Stimulated activated memory B cell treated with anti-CD40 and anti-IgM and Interleukin-4, amounts not matched to agents 10 μg/mL and 1 μg/mL and 100 μg/mL, for 72 hours (primary cell): ENCODE measurements around the gene TRIM60.
"Not testable (repeated sequence)": the region's sequence is repeated elsewhere in the genome, so short reads cannot be mapped to it uniquely, and the experiment has no call there.

Experiments
- ATAC-seq: fragments of 150-1000 bp; cut with Tn5 transposase; 2 replicates; pipeline ENCODE4 v1.10.0; 2021
- H3K27ac Mint-ChIP-seq: one replicate; pipeline ENCODE4 v1.8.0; 2022; ENCODE audit warnings: mild to moderate bottlenecking, mixed read lengths
- H3K27me3 Mint-ChIP-seq: one replicate; pipeline ENCODE4 v1.8.0; 2022; ENCODE audit warnings: mixed read lengths
- H3K36me3 Mint-ChIP-seq: one replicate; pipeline ENCODE4 v1.8.0; 2022; ENCODE audit warnings: mixed read lengths
- H3K4me1 Mint-ChIP-seq: one replicate; pipeline ENCODE4 v1.8.0; 2022; ENCODE audit warnings: mixed read lengths
- H3K4me3 Mint-ChIP-seq: one replicate; pipeline ENCODE4 v1.8.0; 2022; ENCODE audit warnings: mild to moderate bottlenecking, moderate library complexity, mixed read lengths
- H3K9me3 Mint-ChIP-seq: one replicate; pipeline ENCODE4 v1.8.0; 2022; ENCODE audit warnings: mixed read lengths

TRIM60 gene

DNA sequence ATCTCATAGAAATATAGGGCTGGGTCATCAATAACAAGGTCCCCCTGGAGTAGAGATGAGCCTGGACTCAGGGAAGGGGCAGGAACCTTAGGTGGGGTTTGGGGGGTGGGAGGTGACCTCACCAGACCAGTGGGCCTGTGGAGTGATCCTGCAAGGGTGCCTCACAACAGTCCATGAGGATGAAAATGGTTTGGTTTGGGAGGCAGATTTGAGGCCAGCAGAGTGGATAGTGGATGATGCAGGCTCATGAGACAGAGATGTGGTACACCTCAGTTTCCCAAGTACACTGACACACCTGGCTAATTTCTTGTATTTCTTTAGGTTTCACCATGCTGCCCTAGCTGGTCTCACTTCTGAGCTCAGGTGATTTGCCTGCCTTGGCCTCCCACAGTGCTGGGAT, 18.1 kb upstream of the TRIM60 start:
- Mint-ChIP-seq H3K27ac (no peak overlapping the region), H3K9me3 (no peaks in the 10 kb centered on the region), H3K27me3 (peaks cover 22% of the 10 kb centered on the region), H3K36me3 (no peaks in the 10 kb centered on the region), H3K4me1 (no peaks in the 10 kb centered on the region), H3K4me3 (no peak overlapping the region)
- ATAC-seq = no peak

DNA sequence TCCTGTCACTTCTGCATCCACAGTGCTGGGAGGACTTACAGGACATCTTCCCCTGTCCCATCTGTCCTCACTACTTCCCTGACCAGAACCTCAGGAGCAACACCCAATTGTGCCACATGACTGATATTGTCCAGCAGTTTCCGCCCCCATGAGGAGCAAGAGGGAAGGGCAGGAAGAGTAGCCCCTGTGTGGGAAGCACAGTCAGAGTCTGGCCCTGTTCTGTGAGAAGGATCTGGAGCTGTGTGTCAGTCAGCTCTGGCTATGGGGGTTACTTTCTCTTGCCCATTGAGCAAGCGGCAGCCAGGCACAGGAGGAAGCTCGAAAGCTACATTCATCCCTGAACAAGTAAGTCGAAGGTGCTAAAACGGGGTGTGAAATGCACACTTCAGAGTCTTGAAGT, 14.8 kb upstream of the TRIM60 start:
- no peak overlapping the region for H3K27ac Mint-ChIP-seq
- no peaks in the 10 kb centered on the region for H3K27me3 Mint-ChIP-seq
- ATAC-seq = peak; percentile 47
- H3K36me3 Mint-ChIP-seq = no peaks in the 10 kb centered on the region
- H3K9me3 Mint-ChIP-seq = no peaks in the 10 kb centered on the region
- no peak overlapping the region for H3K4me3 Mint-ChIP-seq
- H3K4me1 Mint-ChIP-seq = no peaks in the 10 kb centered on the region

DNA sequence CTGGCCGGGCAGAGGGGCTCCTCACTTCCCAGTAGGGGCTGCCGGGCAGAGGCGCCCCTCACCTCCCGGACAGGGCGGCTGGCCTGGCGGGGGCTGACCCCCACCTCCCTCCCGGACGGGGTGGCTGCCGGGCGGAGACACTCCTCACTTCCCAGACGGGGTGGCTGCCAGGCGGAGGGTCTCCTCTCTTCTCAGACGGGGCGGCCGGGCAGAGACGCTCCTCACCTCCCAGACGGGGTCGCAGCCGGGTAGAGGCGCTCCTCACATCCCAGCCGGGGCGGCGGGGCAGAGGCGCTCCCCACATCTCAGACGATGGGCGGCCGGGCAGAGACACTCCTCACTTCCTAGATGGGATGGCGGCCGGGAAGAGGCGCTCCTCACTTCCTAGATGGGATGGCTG, 11.8 kb upstream of the TRIM60 start:
- not testable (repeated sequence) for H3K36me3 Mint-ChIP-seq, H3K27me3 Mint-ChIP-seq, H3K4me3 Mint-ChIP-seq, H3K4me1 Mint-ChIP-seq, ATAC-seq, H3K27ac Mint-ChIP-seq, H3K9me3 Mint-ChIP-seq

DNA sequence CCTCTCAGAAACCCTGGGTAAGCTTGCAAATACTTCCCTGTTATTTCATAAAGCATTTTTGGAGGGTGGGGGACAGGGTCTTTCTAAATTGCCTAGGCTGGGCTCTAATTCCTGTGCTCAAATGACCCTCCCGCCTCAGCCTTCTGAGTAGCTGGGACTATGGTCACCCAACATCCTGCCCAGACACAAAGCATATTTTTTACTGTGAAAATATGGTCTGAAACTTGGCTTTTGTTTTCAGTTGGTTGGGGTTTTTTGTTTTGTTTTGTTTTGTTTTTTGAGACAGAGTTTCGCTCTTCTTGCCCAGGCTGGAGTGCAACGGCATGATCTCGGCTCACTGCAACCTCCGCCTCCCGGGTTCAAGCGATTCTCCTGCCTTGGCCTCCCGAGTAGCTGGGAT, 6.0 kb upstream of the TRIM60 start:
- H3K27me3 Mint-ChIP-seq = peaks cover 14% of the 10 kb centered on the region
- H3K4me3 Mint-ChIP-seq, H3K9me3 Mint-ChIP-seq, H3K4me1 Mint-ChIP-seq, H3K36me3 Mint-ChIP-seq, ATAC-seq, H3K27ac Mint-ChIP-seq: not testable (repeated sequence)

DNA sequence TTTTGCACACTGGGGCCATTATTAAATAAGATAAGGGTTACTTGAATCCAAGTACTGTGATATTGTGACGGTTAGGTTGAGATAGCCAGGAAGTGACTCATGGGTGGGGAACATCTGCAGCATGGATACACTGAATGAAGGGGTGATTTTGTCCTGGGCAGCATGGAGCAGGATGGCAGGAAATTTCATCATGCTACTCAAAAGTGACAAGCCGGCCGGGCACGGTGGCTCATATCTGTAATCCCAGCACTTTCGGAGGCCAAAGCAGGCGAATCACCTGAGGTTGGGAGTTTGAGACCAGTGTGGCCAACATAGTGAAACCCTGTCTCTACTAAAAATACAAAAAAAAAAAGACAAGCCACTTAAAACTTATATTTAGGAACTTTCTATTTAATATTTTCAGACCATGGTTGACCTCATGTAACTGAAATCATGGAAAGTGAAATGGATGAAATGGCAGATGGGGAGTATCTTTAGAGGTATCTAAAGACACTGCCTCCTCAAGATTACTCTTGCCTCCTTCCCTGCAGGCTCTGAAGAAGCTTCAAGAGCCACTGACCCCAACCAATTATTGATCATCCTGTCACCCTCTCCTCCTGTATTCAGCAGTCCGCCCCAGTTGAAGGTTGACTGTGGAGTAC, 3.9 kb upstream of the TRIM60 start:
- Mint-ChIP-seq H3K9me3 (no peaks in the 10 kb centered on the region), H3K4me1 (no peaks in the 10 kb centered on the region), H3K4me3 (no peak overlapping the region), H3K27ac (no peak overlapping the region), H3K36me3 (no peaks in the 10 kb centered on the region), H3K27me3 (peaks cover 14% of the 10 kb centered on the region)
- no peak for ATAC-seq

DNA sequence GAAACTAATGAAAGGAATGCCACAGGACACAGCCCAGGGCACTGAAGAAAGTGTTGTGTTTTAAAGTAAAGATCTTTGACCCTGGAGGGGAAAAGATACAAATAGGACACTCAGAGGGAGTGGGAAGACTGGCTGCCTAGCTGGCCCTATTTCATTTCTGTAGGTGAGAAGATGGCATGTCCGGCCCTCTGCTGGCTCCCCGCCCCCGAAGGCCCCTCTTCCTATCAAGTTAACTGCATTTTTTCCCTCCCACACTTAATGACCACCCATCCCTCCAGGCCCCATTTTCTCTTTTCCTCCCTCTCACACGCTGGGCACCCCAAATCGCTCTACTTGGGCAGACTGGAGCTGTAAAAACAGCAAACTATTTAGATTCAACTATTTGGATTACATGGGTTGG, 16.4 kb downstream of the TRIM60 start:
- Mint-ChIP-seq H3K27ac (no peak overlapping the region), H3K9me3 (no peaks in the 10 kb centered on the region), H3K4me3 (no peak overlapping the region), H3K4me1 (no peaks in the 10 kb centered on the region), H3K27me3 (peaks cover 9% of the 10 kb centered on the region), H3K36me3 (no peaks in the 10 kb centered on the region)
- ATAC-seq = no peak

DNA sequence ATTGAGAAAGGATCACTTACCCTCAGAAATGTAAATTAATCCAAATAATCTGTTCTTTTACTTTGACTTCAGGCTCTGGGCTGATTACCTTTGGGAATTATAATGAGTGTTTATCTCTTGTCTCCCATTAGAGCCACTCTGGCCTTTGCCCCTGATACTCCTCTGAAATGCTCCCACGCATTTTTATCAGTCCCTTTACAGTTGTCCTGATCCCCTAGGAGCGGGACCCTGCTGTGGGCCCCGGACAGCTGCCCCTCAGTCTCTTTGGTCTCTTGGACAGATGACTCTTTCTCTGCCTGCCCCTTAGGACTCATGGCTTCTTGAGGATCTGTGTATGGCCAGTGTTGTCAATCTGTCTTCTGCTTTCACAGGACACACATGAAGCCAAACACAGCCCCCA, 20.8 kb downstream of the TRIM60 start:
- ATAC-seq = no peak

DNA sequence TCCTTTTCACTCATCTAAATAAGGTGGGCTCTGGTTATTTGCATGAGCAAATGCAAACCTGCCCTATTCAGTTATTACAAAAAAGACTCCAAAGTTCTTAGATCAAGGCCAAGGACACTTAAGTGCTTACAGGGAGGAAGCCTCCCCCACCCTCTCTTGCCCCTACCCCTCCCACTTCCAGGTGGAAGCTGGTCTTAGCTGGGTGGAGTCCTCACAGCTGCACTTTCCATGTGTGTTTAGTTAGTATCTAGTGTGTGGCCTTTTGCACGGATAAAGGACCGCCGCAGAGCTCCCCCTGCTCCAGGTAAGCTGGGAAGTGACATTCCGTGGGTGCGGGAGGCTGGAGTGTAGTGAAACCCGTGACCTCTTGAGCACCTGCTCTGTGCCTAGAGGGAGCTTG, 21.8 kb downstream of the TRIM60 start, which contains the start of gene TRIM75:
Gene TRIM75, plus strand, starts transcription at position 222 of the 400 bp plus-strand sequence. CDS start 5,282 bp downstream, outside the sequence.
- ATAC-seq = no peak
- H3K27me3 Mint-ChIP-seq = no peaks in the 10 kb centered on the region
- H3K9me3 Mint-ChIP-seq = no peaks in the 10 kb centered on the region
- no peak within 1 kb of the TSS for H3K4me3 Mint-ChIP-seq
- H3K27ac Mint-ChIP-seq = no peak within 1 kb of the TSS
- no peaks in the 10 kb centered on the region for H3K4me1 Mint-ChIP-seq
- H3K36me3 Mint-ChIP-seq = no peaks in the 10 kb centered on the region

More for the DNA sequence above, 20.8 kb downstream of the TRIM60 start:
- Mint-ChIP-seq H3K9me3 (no peaks in the 10 kb centered on the region), H3K27ac (no peak overlapping the region), H3K4me3 (no peak overlapping the region), H3K36me3 (no peaks in the 10 kb centered on the region), H3K27me3 (no peaks in the 10 kb centered on the region), H3K4me1 (no peaks in the 10 kb centered on the region)

DNA sequence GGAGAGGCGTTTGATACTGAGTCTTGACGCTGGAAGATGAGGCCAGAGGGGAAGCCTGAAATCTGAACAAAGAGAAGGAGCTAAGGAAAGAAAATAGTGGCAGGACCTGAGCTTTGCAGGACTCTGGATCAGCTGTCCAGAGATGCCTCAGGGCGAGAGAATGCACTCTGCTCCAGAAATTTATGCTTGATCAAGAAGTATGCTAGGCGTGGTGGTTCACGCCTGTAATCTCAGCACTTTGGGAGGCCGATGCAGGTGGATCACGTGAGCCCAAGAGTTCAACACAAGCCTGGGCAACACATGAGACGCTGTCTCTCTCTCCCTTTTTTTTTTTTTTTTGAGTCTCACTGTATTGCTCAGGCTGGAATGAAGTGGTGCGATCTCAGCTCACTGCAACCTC, 23.8 kb downstream of the TRIM60 start:
- H3K27ac Mint-ChIP-seq = no peak overlapping the region
- H3K4me1 Mint-ChIP-seq = no peaks in the 10 kb centered on the region
- H3K4me3 Mint-ChIP-seq = no peak overlapping the region
- no peak for ATAC-seq
- no peaks in the 10 kb centered on the region for H3K27me3 Mint-ChIP-seq
- no peaks in the 10 kb centered on the region for H3K36me3 Mint-ChIP-seq
- no peaks in the 10 kb centered on the region for H3K9me3 Mint-ChIP-seq

DNA sequence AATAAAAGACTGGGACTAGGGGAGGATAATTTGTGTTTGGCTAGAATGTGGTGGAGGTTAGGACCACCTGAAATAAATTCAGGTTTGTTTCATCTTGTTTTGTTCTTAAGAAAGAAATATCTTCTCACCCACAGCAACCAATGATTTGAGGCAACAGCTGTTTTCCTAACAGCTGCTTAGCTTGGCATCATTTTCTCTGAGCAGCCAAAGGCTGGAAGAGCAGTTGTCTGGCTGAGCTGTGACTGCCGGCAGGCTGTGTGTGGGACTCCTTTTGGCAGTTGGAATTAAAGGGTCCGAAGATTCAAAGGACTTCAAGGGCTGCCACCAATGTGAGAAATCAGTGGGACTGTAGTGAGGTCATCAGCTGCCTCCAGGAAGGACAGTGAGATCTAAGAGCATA, 26.9 kb downstream of the TRIM60 start:
- Mint-ChIP-seq H3K9me3 (no peaks in the 10 kb centered on the region), H3K27ac (no peak overlapping the region), H3K27me3 (no peaks in the 10 kb centered on the region), H3K4me1 (no peaks in the 10 kb centered on the region), H3K4me3 (no peak overlapping the region), H3K36me3 (no peaks in the 10 kb centered on the region)
- no peak for ATAC-seq

DNA sequence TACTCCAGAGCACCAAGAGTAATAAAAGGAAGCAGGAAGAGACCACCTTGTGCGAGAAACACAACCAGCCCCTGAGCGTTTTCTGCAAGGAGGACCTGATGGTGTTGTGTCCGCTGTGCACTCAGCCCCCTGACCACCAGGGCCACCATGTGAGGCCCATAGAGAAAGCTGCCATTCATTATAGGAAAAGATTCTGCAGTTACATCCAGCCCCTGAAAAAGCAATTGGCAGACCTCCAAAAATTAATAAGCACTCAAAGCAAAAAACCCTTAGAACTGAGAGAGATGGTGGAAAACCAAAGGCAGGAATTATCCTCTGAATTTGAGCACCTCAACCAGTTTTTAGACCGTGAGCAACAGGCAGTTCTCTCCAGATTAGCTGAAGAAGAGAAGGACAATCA, 27.6 kb downstream of the TRIM60 start:
- Mint-ChIP-seq H3K27ac (no peak overlapping the region), H3K27me3 (no peaks in the 10 kb centered on the region), H3K4me1 (no peaks in the 10 kb centered on the region), H3K4me3 (no peak overlapping the region), H3K9me3 (no peaks in the 10 kb centered on the region), H3K36me3 (no peaks in the 10 kb centered on the region)
- ATAC-seq = no peak

DNA sequence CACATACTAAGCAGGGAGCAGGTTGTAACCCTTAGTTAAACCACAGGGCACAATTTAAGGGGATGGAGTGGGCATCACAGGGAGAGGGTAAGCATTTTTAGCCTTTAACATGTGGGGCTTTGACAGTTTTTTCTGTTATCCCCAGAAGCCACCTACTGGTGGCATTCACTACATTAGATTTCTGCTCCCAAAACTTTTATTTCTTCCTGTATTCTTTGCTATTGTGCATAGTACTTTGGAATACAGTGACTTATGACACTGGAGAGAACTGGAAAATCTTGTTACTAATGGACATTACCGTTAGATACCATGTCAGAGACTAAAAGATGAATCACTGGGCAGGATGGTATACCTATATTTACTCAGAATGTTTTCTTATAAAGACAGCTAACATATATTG, 29.1 kb downstream of the TRIM60 start:
- H3K27ac Mint-ChIP-seq = no peak overlapping the region
- H3K27me3 Mint-ChIP-seq = no peaks in the 10 kb centered on the region
- no peaks in the 10 kb centered on the region for H3K4me1 Mint-ChIP-seq
- no peak for ATAC-seq
- peaks cover 5% of the 10 kb centered on the region for H3K36me3 Mint-ChIP-seq
- H3K9me3 Mint-ChIP-seq = no peaks in the 10 kb centered on the region
- H3K4me3 Mint-ChIP-seq = no peak overlapping the region

DNA sequence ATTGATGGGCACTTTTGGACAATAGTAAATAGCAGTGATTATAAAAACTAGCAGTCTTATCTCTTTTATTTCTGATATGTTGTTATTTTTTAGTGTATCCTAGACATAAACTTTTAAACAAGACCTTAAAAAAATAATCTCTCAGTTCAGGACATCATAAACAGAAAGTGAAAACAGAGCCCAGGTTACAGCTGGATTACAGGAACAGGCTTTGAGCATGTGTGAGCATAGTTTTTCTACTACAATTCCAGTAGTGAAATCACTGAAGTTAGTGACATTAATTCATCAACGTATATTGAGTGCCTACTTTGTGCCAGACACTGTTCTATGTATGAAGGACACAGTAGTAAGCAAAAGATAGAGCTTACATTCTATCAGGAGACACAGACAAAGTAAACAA, 38.8 kb downstream of the TRIM60 start:
- H3K27me3 Mint-ChIP-seq = no peaks in the 10 kb centered on the region
- H3K36me3 Mint-ChIP-seq = peaks cover 15% of the 10 kb centered on the region
- no peaks in the 10 kb centered on the region for H3K4me1 Mint-ChIP-seq
- no peaks in the 10 kb centered on the region for H3K9me3 Mint-ChIP-seq
- H3K4me3 Mint-ChIP-seq = no peak overlapping the region
- ATAC-seq = no peak
- H3K27ac Mint-ChIP-seq = no peak overlapping the region

DNA sequence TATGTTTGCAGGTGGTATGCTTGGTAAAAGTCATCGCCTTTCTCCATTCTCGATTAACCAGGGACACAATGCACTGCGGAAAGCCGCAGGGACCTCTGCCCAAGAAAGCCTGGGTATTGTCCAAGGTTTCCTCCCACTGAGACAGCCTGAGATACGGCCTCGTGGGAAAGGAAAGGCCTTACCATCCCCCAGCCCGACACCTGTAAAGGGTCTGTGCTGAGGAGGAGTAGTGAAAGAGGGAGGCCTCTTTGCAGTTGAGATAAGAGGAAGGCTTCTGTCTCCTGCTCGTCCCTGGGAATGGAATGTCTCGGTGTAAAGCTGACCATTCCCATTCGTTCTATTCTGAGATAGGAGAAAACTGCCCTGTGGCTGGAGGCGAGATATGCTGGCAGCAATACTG, 41.5 kb downstream of the TRIM60 start:
- H3K36me3 Mint-ChIP-seq = peaks cover 36% of the 10 kb centered on the region
- H3K9me3 Mint-ChIP-seq, H3K27me3 Mint-ChIP-seq, H3K4me1 Mint-ChIP-seq, H3K27ac Mint-ChIP-seq, ATAC-seq, H3K4me3 Mint-ChIP-seq: not testable (repeated sequence)

DNA sequence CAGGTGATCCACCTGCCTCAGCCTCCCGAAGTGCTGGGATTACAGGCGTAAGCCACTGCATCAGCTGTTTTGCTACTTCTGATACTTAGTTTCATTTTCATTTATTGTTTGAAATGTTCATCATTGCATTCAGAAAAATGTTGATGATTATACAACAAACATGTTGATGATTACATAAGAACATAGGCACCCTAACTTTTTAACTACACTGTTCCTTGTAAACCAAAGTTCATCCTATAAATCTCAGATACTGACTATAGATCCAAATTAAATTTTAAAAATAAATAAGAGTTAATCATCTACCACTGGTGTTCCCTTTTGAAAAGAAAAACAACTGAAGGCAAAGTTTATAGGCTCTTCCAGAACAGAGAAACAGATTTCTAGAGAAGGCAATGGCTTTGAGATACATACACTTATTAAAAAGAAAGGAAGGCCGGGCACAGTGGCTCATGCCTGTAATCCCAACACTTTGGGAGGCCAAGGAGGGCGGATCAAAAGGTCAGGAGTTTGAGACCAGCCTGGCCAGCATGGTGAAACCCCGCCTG, 45.3 kb downstream of the TRIM60 start:
- peaks cover 44% of the 10 kb centered on the region for H3K36me3 Mint-ChIP-seq
- no peaks in the 10 kb centered on the region for H3K4me1 Mint-ChIP-seq
- no peak for ATAC-seq
- H3K4me3 Mint-ChIP-seq = no peak overlapping the region
- H3K27me3 Mint-ChIP-seq = no peaks in the 10 kb centered on the region
- H3K9me3 Mint-ChIP-seq = no peaks in the 10 kb centered on the region
- no peak overlapping the region for H3K27ac Mint-ChIP-seq

DNA sequence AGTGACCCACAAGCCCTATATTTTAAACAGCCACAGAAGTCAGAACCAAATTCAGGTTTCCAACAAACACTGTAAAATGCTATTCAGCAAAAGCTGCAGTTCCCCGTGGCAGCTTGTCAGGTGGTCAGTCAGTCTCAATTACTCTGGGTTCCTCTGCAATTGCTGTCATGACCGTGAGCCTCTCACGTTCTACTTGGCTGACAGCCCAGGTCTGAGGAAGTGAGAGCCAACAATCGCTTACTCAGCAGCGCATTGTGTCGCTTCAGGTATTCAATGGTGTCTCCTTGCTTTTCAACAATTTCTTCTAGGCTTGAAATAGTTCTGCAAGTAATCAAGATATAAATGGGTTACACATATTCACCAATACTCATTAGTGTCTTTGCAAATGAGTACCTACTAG, 47.7 kb downstream of the TRIM60 start:
- H3K9me3 Mint-ChIP-seq = no peaks in the 10 kb centered on the region
- ATAC-seq = no peak
- no peaks in the 10 kb centered on the region for H3K27me3 Mint-ChIP-seq
- H3K4me1 Mint-ChIP-seq = no peaks in the 10 kb centered on the region
- peaks cover 43% of the 10 kb centered on the region for H3K36me3 Mint-ChIP-seq
- H3K27ac Mint-ChIP-seq = no peak overlapping the region
- H3K4me3 Mint-ChIP-seq = no peak overlapping the region
